ENCODE data around the gene SCD5.

DNA sequence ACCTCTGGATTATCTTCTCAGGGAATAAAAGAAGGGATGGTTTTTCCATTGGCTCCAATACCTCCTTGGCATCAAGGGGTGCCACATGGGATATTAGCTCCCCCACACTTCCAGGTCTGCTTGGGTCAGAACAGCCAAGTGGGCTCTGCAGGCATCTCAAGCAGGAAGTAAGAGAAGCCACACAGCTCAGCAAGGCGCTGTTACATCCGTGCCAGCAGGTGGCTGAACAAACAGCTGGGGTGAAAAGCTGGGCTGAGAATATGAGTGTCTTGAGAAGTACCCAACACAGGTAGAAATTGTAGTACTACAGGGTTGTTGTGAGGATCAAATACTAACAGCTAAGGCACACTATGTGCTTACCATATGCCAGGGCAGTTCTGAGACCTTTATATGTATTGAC, 160.1 kb downstream of the SCD5 start:
- TF ChIP-seq, protein P1, sequence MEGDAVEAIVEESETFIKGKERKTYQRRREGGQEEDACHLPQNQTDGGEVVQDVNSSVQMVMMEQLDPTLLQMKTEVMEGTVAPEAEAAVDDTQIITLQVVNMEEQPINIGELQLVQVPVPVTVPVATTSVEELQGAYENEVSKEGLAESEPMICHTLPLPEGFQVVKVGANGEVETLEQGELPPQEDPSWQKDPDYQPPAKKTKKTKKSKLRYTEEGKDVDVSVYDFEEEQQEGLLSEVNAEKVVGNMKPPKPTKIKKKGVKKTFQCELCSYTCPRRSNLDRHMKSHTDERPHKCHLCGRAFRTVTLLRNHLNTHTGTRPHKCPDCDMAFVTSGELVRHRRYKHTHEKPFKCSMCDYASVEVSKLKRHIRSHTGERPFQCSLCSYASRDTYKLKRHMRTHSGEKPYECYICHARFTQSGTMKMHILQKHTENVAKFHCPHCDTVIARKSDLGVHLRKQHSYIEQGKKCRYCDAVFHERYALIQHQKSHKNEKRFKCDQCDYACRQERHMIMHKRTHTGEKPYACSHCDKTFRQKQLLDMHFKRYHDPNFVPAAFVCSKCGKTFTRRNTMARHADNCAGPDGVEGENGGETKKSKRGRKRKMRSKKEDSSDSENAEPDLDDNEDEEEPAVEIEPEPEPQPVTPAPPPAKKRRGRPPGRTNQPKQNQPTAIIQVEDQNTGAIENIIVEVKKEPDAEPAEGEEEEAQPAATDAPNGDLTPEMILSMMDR (IDR thresholded peaks at IDR 0.05): no peak
- TF ChIP-seq POLR2A (IDR thresholded peaks at IDR 0.05): no peak
